HepG2 (cell line): ENCODE results near the gene MARCHF9. TPM values are rescaled to one million over a fixed set of nuclear protein-coding genes. Genes with fewer than 3 reads are reported as not detected.

Experiments used
- ATAC-seq: fragments of 200-7000 bp; cut with Tn5 transposase; 3 replicates; pipeline ENCODE4 v1.9.1; 2020; ENCODE audit warnings: mild to moderate bottlenecking, moderate library complexity
- BruUV-seq: library from RNA; stranded (reverse); fragments of 400-500 nt; replicated peaks from 2 replicates; lab custom pipeline; 2021; lab: Mats Ljungman, UMichigan
- CTCF ChIA-PET: fragments of 300-600 bp; formaldehyde crosslinking; extraction: SDS; loops from one replicate; lab custom pipeline; 2021; ENCODE audit warnings: low total read pairs, inconsistent platforms, low intra/inter-chr PET ratio; lab: Yijun Ruan, JAX
- POLR2A ChIA-PET: fragments of 350-600 bp; sonication (Branson Sonifier 250); formaldehyde crosslinking; loops from one replicate; lab custom pipeline; 2020; ENCODE audit warnings: antibody characterized with exemption, inconsistent platforms; lab: Yijun Ruan, JAX
- DNase-seq: peaks from one replicate; pipeline ENCODE4 v3.0.0-alpha.2; 2015; ENCODE audit warnings: low spot score
- FAIRE-seq: peaks from 3 replicates; lab custom pipeline; 2011; peaks lifted over from hg19 to GRCh38; lab: Jason Lieb, UNC
- H2AFZ ChIP-seq: one replicate; pipeline ENCODE4 v1.6.1; 2011; ENCODE audit warnings: low read length, inconsistent platforms
- H3K27ac ChIP-seq: fragments of 300-600 bp; 3 replicates; pipeline ENCODE4 v1.8.0; 2011; ENCODE audit warnings: mixed run types, mild to moderate bottlenecking, mixed read lengths, low read length, inconsistent platforms; ENCODE audit not compliant: insufficient read depth; ENCODE audit errors: extremely low read length
- H3K27me3 ChIP-seq, 2 experiments: fragments of 200-600 bp in 1 of 2; 2 replicates in 1 of 2; 3 replicates in 1 of 2; pipeline versions ENCODE4 v1.6.0 to v1.8.0; 2011; ENCODE audit warnings: low read length in 2 of 2, mild to moderate bottlenecking in 2 of 2, moderate library complexity in 2 of 2, inconsistent platforms in 1 of 2; ENCODE audit not compliant: insufficient read depth in 2 of 2, control insufficient read depth in 1 of 2
- H3K36me3 ChIP-seq, 2 experiments: fragments of 200-600 bp in 1 of 2; replicated peaks in 1 of 2; 2 replicates in 1 of 2; 3 replicates in 1 of 2; pipeline versions ENCODE4 v1.5.1 to v1.8.0; 2011; ENCODE audit warnings: low read length in 2 of 2, inconsistent platforms in 1 of 2; ENCODE audit not compliant: insufficient read depth in 2 of 2, control insufficient read depth in 1 of 2
- H3K4me1 ChIP-seq: 2 replicates; pipeline ENCODE4 v1.5.1; 2012; ENCODE audit warnings: low read length, inconsistent platforms; ENCODE audit not compliant: insufficient read depth
- H3K4me2 ChIP-seq: 2 replicates; pipeline ENCODE4 v1.6.0; 2011; ENCODE audit warnings: low read depth, low read length, inconsistent platforms
- H3K4me3 ChIP-seq, 3 experiments: fragments of 200-600 bp in 1 of 3; sonication (generic), shearing (Covaris generic) in 1 of 3; replicated peaks in 1 of 3; 2 replicates each; pipeline ENCODE4 v1.5.1; 2011 to 2016; ENCODE audit warnings: low read length in 3 of 3, inconsistent platforms in 2 of 3, low read depth in 2 of 3, mild to moderate bottlenecking in 2 of 3, control low read depth in 1 of 3, mixed read lengths in 1 of 3; ENCODE audit not compliant: insufficient read depth in 1 of 3
- H3K79me2 ChIP-seq: one replicate; pipeline ENCODE4 v1.6.1; 2011; ENCODE audit warnings: low read length, inconsistent platforms; ENCODE audit not compliant: insufficient read depth
- H3K9ac ChIP-seq: 2 replicates; pipeline ENCODE4 v1.6.0; 2011; ENCODE audit warnings: mild to moderate bottlenecking, low read depth, low read length, inconsistent platforms; ENCODE audit not compliant: insufficient read depth
- H3K9me3 ChIP-seq: 2 replicates; pipeline ENCODE4 v1.5.1; 2012; ENCODE audit warnings: mild to moderate bottlenecking, low read length
- H4K20me1 ChIP-seq: 2 replicates; pipeline ENCODE4 v1.6.0; 2011; ENCODE audit warnings: inconsistent platforms, mild to moderate bottlenecking, low read length, moderate library complexity; ENCODE audit not compliant: insufficient read depth
- ATRX ChIP-seq: sonication (generic); formaldehyde crosslinking; IDR thresholded peaks from 2 replicates; pipeline ENCODE4 v1.4.0; 2020; ENCODE audit warnings: missing genetic modification reagents, borderline replicate concordance
- BRF2 ChIP-seq: sonication (generic); formaldehyde crosslinking; IDR thresholded peaks from 2 replicates; pipeline ENCODE4 v1.8.1; 2022; ENCODE audit warnings: mild to moderate bottlenecking, missing genetic modification reagents
- FOXJ3 ChIP-seq: sonication (generic); formaldehyde crosslinking; IDR thresholded peaks from 2 replicates; pipeline ENCODE4 v1.4.0; 2020; ENCODE audit warnings: missing genetic modification reagents, mild to moderate bottlenecking, borderline replicate concordance
- ISX ChIP-seq: sonication (generic); formaldehyde crosslinking; conservative IDR thresholded peaks from 2 replicates; pipeline ENCODE4 v1.5.0; 2020; ENCODE audit warnings: missing genetic modification reagents
- KLF15 ChIP-seq: sonication (generic); formaldehyde crosslinking; IDR thresholded peaks from 2 replicates; pipeline ENCODE4 v1.8.1; 2023; ENCODE audit warnings: borderline replicate concordance, mild to moderate bottlenecking, inconsistent platforms, missing genetic modification reagents, mixed read lengths
- ONECUT2 ChIP-seq: sonication (generic); formaldehyde crosslinking; IDR thresholded peaks from 2 replicates; pipeline ENCODE4 v1.4.0; 2020; ENCODE audit warnings: missing genetic modification reagents
- PHF20 ChIP-seq: sonication (generic); formaldehyde crosslinking; IDR thresholded peaks from 2 replicates; pipeline ENCODE4 v1.5.0; 2020; ENCODE audit warnings: mild to moderate bottlenecking, missing genetic modification reagents
- RCOR2 ChIP-seq: IDR thresholded peaks from 2 replicates; pipeline ENCODE4 v1.6.1; 2016; ENCODE audit warnings: missing biosample characterization, missing genetic modification reagents
- ZNF350 ChIP-seq: sonication (generic); formaldehyde crosslinking; IDR thresholded peaks from 2 replicates; pipeline ENCODE4 v1.4.0; 2020; ENCODE audit warnings: mild to moderate bottlenecking, low read depth, missing genetic modification reagents, borderline replicate concordance
- WGBS: methylation state at CpG from one replicate; pipeline ENCODE4 v1.1.6; 2017; ENCODE audit warnings: low lambda C conversion rate; 5-methylcytosine and 5-hydroxymethylcytosine counted together
- in situ Hi-C: cut with HindIII; loops from 2 replicates; pipeline ENCODE4 v1.10.0; 2017; ENCODE audit warnings: low pct_unique_long_range_greater_than_20kb; ENCODE audit not compliant: extremely low pct_ligation_motif_present
- intact Hi-C: fragments of 100-400 bp; cut with micrococcal nuclease; formaldehyde crosslinking; loops from one replicate; pipeline ENCODE4 v1.10.0; 2022; ENCODE audit not compliant: unreplicated experiment
- polyA plus RNA-seq, 8 experiments: library from polyadenylated mRNA; depleted of rRNA in 3 of 8; stranded (reverse) in 7 of 8; unstranded in 1 of 8; fragments of >200 nt; fragmentation: Illumina TruSeq in 4 of 8; extraction: Trizol in 4 of 8; gene quantifications; 2 replicates each; pipeline versions ENCODE4 v1.2.1 to v1.2.3, GENCODE V29; 2011 to 2016; ENCODE audit warnings: low read depth in 4 of 8, missing spikeins in 1 of 8, mixed read lengths in 1 of 8; ENCODE audit not compliant: insufficient read depth in 1 of 8
- total RNA-seq, 5 experiments: library from RNA; depleted of rRNA; stranded (reverse); fragments of >200 nt; fragmentation: Illumina TruSeq; extraction: Trizol; gene quantifications; 2 replicates each; pipeline ENCODE4 v1.2.3, GENCODE V29; 2016; ENCODE audit warnings: low read depth in 1 of 5
- TF ChIP-seq, protein P1 (sequence below): sonication (generic); formaldehyde crosslinking; IDR thresholded peaks from 2 replicates; pipeline ENCODE4 v1.8.0; 2022; ENCODE audit warnings: mild to moderate bottlenecking, missing genetic modification reagents
- TF ChIP-seq, protein P2 (sequence below): IDR thresholded peaks from 2 replicates; pipeline ENCODE4 v1.6.1; 2016; ENCODE audit warnings: mild to moderate bottlenecking

Gene MARCHF9
- total and polyA plus RNA-seq, 2 of the 13 experiments (the other 11 are each of a cell fraction or from before 2014, with no cell fraction given): 5.7 to 9.6 TPM

DNA sequence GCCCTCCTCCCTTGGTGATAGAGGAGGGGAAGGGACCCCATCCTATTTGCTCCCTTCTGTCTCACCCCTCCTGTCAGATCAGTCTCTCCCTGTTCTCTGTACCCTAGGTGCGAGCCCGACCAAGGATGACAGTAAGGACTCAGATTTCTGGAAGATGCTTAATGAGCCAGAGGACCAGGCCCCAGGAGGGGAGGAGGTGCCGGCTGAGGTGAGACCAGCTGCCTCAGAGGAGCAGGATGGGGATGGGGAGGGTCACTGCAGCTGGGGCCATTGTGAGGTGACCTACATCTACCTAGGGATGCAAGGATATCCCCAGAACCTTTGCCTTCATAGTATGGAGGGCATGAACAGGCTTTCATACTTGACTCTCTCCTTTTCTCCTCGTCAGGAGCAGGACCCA lies 38.6 kb upstream of the MARCHF9 start:
- Histone ChIP-seq H3K27me3 (no peaks in the 10 kb centered on the region), H3K36me3 (peaks cover 19 to 61% of the 10 kb centered on the region in 2 experiments), H3K9ac (no peak overlapping the region), H3K4me2 (no peak overlapping the region), H3K79me2 (no peaks in the 10 kb centered on the region)
- ChIA-PET CTCF (no interaction called here), POLR2A (no interaction called here)
- no TSS peak for BruUV-seq
- intact Hi-C loops: no loop called here
- TF ChIP-seq PHF20 (CRISPR knock-in tag) (no peak), RCOR2 (CRISPR knock-in tag) (no peak), ZNF350 (CRISPR knock-in tag) (no peak), ISX (CRISPR knock-in tag) (no peak), FOXJ3 (no peak), BRF2 (CRISPR knock-in tag) (no peak), ONECUT2 (CRISPR knock-in tag) (no peak), KLF15 (no peak), ATRX (CRISPR knock-in tag) (no peak)
- TF ChIP-seq, protein P1, sequence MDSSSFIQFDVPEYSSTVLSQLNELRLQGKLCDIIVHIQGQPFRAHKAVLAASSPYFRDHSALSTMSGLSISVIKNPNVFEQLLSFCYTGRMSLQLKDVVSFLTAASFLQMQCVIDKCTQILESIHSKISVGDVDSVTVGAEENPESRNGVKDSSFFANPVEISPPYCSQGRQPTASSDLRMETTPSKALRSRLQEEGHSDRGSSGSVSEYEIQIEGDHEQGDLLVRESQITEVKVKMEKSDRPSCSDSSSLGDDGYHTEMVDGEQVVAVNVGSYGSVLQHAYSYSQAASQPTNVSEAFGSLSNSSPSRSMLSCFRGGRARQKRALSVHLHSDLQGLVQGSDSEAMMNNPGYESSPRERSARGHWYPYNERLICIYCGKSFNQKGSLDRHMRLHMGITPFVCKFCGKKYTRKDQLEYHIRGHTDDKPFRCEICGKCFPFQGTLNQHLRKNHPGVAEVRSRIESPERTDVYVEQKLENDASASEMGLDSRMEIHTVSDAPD (CRISPR knock-in tag): no peak
- TF ChIP-seq, protein P2, sequence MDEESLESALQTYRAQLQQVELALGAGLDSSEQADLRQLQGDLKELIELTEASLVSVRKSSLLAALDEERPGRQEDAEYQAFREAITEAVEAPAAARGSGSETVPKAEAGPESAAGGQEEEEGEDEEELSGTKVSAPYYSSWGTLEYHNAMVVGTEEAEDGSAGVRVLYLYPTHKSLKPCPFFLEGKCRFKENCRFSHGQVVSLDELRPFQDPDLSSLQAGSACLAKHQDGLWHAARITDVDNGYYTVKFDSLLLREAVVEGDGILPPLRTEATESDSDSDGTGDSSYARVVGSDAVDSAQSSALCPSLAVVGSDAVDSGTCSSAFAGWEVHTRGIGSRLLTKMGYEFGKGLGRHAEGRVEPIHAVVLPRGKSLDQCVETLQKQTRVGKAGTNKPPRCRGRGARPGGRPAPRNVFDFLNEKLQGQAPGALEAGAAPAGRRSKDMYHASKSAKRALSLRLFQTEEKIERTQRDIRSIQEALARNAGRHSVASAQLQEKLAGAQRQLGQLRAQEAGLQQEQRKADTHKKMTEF (CRISPR knock-in tag): no peak
- TF ChIP-seq, all 625 proteins: peak for 0
- Histone ChIP-seq H4K20me1 (no peaks in the 10 kb centered on the region), H3K9me3 (no peaks in the 10 kb centered on the region), H3K4me1 (peaks cover 5% of the 10 kb centered on the region; the same call in 1 of the 2 replicates), H3K27ac (no peak overlapping the region), H2AFZ (no peak overlapping the region), H3K4me3 (no peak overlapping the region)
- in situ Hi-C loops: no loop called here
- DNase-seq: no peak
- no peak for ATAC-seq
- WGBS: 100% methylated on average over 4 of the region's 4 CpGs
- no peak for FAIRE-seq
